SH-SY5Y (cell line): Measurements from ENCODE around the gene MEN1.

Experiments used
- GATA2 ChIP-seq: IDR thresholded peaks from 2 replicates; pipeline ENCODE4 v1.6.1; 2011; ENCODE audit warnings: mild to moderate bottlenecking, low read depth, low read length
- GATA3 ChIP-seq: IDR thresholded peaks from 2 replicates; pipeline ENCODE4 v1.6.1; 2011; ENCODE audit warnings: low read depth, mild to moderate bottlenecking, low read length, moderate library complexity

Gene MEN1

GRCh38 chr11:64792482-64792881, 17.9 kb downstream of the MEN1 start:
- TF ChIP-seq GATA2: no peak
- no peak for TF ChIP-seq GATA3

- TF ChIP-seq GATA2 (no peak), GATA3 (no peak)
Measured at GRCh38 chr11:64791781-64792291, 18.5 kb downstream of the MEN1 start.

- TF ChIP-seq GATA3 (no peak), GATA2 (no peak)
Measured at GRCh38 chr11:64790205-64791095, 19.9 kb downstream of the MEN1 start.

- TF ChIP-seq GATA2: no peak
- TF ChIP-seq GATA3: no peak
Measured at GRCh38 chr11:64789331-64790204, 20.8 kb downstream of the MEN1 start.

- TF ChIP-seq GATA3: no peak
- TF ChIP-seq GATA2: no peak
Measured at GRCh38 chr11:64788321-64789215, 21.8 kb downstream of the MEN1 start.

- TF ChIP-seq GATA3 (no peak), GATA2 (no peak)
Measured at GRCh38 chr11:64787526-64788320, 22.6 kb downstream of the MEN1 start.

GRCh38 chr11:64786308-64786707, 24.0 kb downstream of the MEN1 start:
- TF ChIP-seq GATA2: no peak
- TF ChIP-seq GATA3: no peak

- TF ChIP-seq GATA3 (no peak), GATA2 (no peak)
Measured at GRCh38 chr11:64784813-64785581, 25.4 kb downstream of the MEN1 start.

GRCh38 chr11:64778473-64779298, 31.7 kb downstream of the MEN1 start, which contains the start of gene SF1:
Gene SF1, minus strand, starts transcription at chr11:64778542. Its CDS starts 150 bp downstream, at chr11:64778392.
- no peak for TF ChIP-seq GATA2
- no peak for TF ChIP-seq GATA3

- TF ChIP-seq GATA2 (no peak), GATA3 (no peak)
Measured at GRCh38 chr11:64778223-64778472, 32.2 kb downstream of the MEN1 start.

GRCh38 chr11:64777449-64778222, 32.7 kb downstream of the MEN1 start:
- TF ChIP-seq GATA3 (no peak), GATA2 (no peak)

- no peak for TF ChIP-seq GATA2
- TF ChIP-seq GATA3: no peak
Measured at GRCh38 chr11:64776875-64777274, 33.5 kb downstream of the MEN1 start.
